ENCODE data around the gene ITSN2.

DNA sequence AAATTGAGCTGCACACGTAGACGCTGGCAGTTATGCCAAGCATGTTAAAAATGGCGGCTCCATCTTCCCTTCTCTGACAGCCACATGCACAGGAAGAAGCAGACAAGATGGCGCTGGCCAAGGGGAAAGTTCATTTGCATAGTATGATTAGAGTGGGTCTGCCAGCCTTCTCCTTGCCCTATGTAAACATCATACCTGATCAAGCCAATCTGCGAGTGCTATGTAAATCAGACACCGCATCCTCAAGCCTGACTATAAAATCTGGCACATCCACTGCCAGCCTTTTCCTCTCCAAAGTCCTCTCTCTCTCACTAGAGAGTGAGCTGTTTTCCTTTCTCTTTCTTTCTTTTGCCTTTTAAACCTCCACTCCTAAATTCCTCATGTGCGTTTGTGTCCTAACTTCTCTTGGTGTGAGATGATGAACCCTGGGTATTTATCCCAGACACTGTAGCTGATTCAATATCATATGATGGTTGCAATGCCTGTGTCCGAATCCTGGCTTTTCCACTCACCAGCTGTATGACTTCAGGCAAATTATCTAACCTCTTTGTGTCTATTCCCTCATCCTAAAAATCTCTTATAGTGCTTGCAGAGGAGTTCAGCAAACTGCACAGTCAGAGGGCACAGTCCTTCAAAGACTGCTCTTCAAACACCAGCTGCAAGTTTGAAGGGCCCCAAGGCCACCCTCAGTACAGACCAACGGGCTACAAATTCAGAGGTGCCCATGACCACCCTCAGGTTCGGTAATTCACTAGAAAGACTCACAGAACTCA, 39.3 kb upstream of the ITSN2 start:
- TF ChIP-seq, protein P1, sequence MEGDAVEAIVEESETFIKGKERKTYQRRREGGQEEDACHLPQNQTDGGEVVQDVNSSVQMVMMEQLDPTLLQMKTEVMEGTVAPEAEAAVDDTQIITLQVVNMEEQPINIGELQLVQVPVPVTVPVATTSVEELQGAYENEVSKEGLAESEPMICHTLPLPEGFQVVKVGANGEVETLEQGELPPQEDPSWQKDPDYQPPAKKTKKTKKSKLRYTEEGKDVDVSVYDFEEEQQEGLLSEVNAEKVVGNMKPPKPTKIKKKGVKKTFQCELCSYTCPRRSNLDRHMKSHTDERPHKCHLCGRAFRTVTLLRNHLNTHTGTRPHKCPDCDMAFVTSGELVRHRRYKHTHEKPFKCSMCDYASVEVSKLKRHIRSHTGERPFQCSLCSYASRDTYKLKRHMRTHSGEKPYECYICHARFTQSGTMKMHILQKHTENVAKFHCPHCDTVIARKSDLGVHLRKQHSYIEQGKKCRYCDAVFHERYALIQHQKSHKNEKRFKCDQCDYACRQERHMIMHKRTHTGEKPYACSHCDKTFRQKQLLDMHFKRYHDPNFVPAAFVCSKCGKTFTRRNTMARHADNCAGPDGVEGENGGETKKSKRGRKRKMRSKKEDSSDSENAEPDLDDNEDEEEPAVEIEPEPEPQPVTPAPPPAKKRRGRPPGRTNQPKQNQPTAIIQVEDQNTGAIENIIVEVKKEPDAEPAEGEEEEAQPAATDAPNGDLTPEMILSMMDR (IDR thresholded peaks at IDR 0.05; ENCODE audit: poor library complexity): no peak
- no peak for TF ChIP-seq EZH2 (IDR thresholded peaks at IDR 0.05; ENCODE audit: borderline replicate concordance)
- TF ChIP-seq EZH2phosphoT487 (IDR thresholded peaks at IDR 0.05; ENCODE audit: low read depth, severe bottlenecking, unreplicated experiment): no peak

Data from hepatocyte (in vitro differentiated cells).